ENCODE measurements around the gene UBR4.

The UBR4 gene

GRCh38 chr1:19203440-19203839 lies 6.6 kb downstream of the UBR4 start:
- no peaks in the 10 kb centered on the region for H3K27me3 ChIP-seq (replicated peaks; ENCODE audit: insufficient read depth, low read length)

GRCh38 chr1:19202396-19202795 lies 7.7 kb downstream of the UBR4 start:
- Histone ChIP-seq H3K9ac (ENCODE audit: low read length) (no peak overlapping the region), H3K9me2 (replicated peaks; ENCODE audit: insufficient read depth, low read length) (no peaks in the 10 kb centered on the region), H3K9me3 (replicated peaks; ENCODE audit: insufficient read depth, low read length) (no peaks in the 10 kb centered on the region), H3F3A (ENCODE audit: insufficient read depth, low read length) (peaks cover 8% of the 10 kb centered on the region; the same call in 1 of the 2 replicates), H3K36me3 (replicated peaks; ENCODE audit: insufficient read depth, low read length) (peaks cover 13% of the 10 kb centered on the region; the same call in 1 of the 2 replicates), H3K4me1 (ENCODE audit: low read length) (peaks cover 19% of the 10 kb centered on the region), H4K20me1 (ENCODE audit: insufficient read depth, low read length) (peaks cover 18% of the 10 kb centered on the region), H2AFZ (ENCODE audit: low read length) (no peak overlapping the region), H3K27ac (ENCODE audit: low read length) (no peak overlapping the region), H3K4me2 (ENCODE audit: low read depth, low read length) (no peak overlapping the region), H3K27me3 (replicated peaks; ENCODE audit: insufficient read depth, low read length) (no peaks in the 10 kb centered on the region), H3K4me3 (ENCODE audit: low read length) (no peak overlapping the region), H3K79me2 (ENCODE audit: low read length) (peaks cover 84% of the 10 kb centered on the region)
- no peak for DNase-seq
- no peak for TF ChIP-seq CTCF (IDR thresholded peaks at IDR 0.05; ENCODE audit: low read length)
- TF ChIP-seq EZH2 (optimal IDR thresholded peaks at IDR 0.05; ENCODE audit: low read depth, low read length), result no peak
- TF ChIP-seq EZH2phosphoT487 (IDR thresholded peaks at IDR 0.05; ENCODE audit: low read length), result no peak

More at GRCh38 chr1:19203440-19203839, 6.6 kb downstream of the UBR4 start:
- no peak overlapping the region for H3K4me3 ChIP-seq (ENCODE audit: low read length)
- H3F3A ChIP-seq (ENCODE audit: insufficient read depth, low read length), result peaks cover 8% of the 10 kb centered on the region; the same call in 1 of the 2 replicates
- H3K36me3 ChIP-seq (replicated peaks; ENCODE audit: insufficient read depth, low read length), result peaks cover 10% of the 10 kb centered on the region; the same call in 1 of the 2 replicates
- peaks cover 94% of the 10 kb centered on the region for H3K79me2 ChIP-seq (ENCODE audit: low read length)
- no peak overlapping the region for H3K9ac ChIP-seq (ENCODE audit: low read length)
- H3K9me2 ChIP-seq (replicated peaks; ENCODE audit: insufficient read depth, low read length), result no peaks in the 10 kb centered on the region
- H3K9me3 ChIP-seq (replicated peaks; ENCODE audit: insufficient read depth, low read length), result no peaks in the 10 kb centered on the region
- H3K4me2 ChIP-seq (ENCODE audit: low read depth, low read length), result no peak overlapping the region
- no peak for DNase-seq
- H2AFZ ChIP-seq (ENCODE audit: low read length), result no peak overlapping the region
- H4K20me1 ChIP-seq (ENCODE audit: insufficient read depth, low read length), result peaks cover 18% of the 10 kb centered on the region
- TF ChIP-seq EZH2 (optimal IDR thresholded peaks at IDR 0.05; ENCODE audit: low read depth, low read length) (no peak), CTCF (IDR thresholded peaks at IDR 0.05; ENCODE audit: low read length) (no peak), EZH2phosphoT487 (IDR thresholded peaks at IDR 0.05; ENCODE audit: low read length) (no peak)
- no peak overlapping the region for H3K27ac ChIP-seq (ENCODE audit: low read length)
- peaks cover 20% of the 10 kb centered on the region for H3K4me1 ChIP-seq (ENCODE audit: low read length)

GRCh38 chr1:19199969-19200604 lies 10.0 kb downstream of the UBR4 start:
- H3K9me3 ChIP-seq (replicated peaks; ENCODE audit: insufficient read depth, low read length), result no peaks in the 10 kb centered on the region
- H2AFZ ChIP-seq (ENCODE audit: low read length), result no peak overlapping the region
- DNase-seq, result no peak
- no peak overlapping the region for H3K9ac ChIP-seq (ENCODE audit: low read length)
- H3K4me1 ChIP-seq (ENCODE audit: low read length), result peaks cover 6% of the 10 kb centered on the region
- peaks cover 13% of the 10 kb centered on the region; the same call in 1 of the 2 replicates for H3K36me3 ChIP-seq (replicated peaks; ENCODE audit: insufficient read depth, low read length)
- H3K4me3 ChIP-seq (ENCODE audit: low read length), result no peak overlapping the region
- H3K27me3 ChIP-seq (replicated peaks; ENCODE audit: insufficient read depth, low read length), result no peaks in the 10 kb centered on the region
- H3K9me2 ChIP-seq (replicated peaks; ENCODE audit: insufficient read depth, low read length), result no peaks in the 10 kb centered on the region
- peaks cover 62% of the 10 kb centered on the region for H3K79me2 ChIP-seq (ENCODE audit: low read length)
- TF ChIP-seq EZH2phosphoT487 (IDR thresholded peaks at IDR 0.05; ENCODE audit: low read length), result no peak
- no peak for TF ChIP-seq CTCF (IDR thresholded peaks at IDR 0.05; ENCODE audit: low read length)
- no peak for TF ChIP-seq EZH2 (optimal IDR thresholded peaks at IDR 0.05; ENCODE audit: low read depth, low read length)
- no peak overlapping the region for H3K4me2 ChIP-seq (ENCODE audit: low read depth, low read length)
- H3K27ac ChIP-seq (ENCODE audit: low read length), result no peak overlapping the region
- H3F3A ChIP-seq (ENCODE audit: insufficient read depth, low read length), result no peaks in the 10 kb centered on the region
- peaks cover 11% of the 10 kb centered on the region; the same call in 1 of the 2 replicates for H4K20me1 ChIP-seq (ENCODE audit: insufficient read depth, low read length)
